ENCODE measurements around the gene WIPF2.

The WIPF2 gene

GRCh38 chr17:40312131-40312731 lies 93.1 kb downstream of the WIPF2 start:
- Histone ChIP-seq H3K4me2 (ENCODE audit: insufficient read depth, low read length) (no peak overlapping the region), H3K9ac (ENCODE audit: low read depth, low read length) (no peak overlapping the region), H3K36me3 (ENCODE audit: insufficient read depth, low read length) (no peaks in the 10 kb centered on the region), H3K9me3 (ENCODE audit: insufficient read depth, low read length, severe bottlenecking) (no peaks in the 10 kb centered on the region), H2AFZ (ENCODE audit: low read depth, low read length) (no peak overlapping the region), H3K79me2 (ENCODE audit: insufficient read depth, low read length) (no peaks in the 10 kb centered on the region), H3K27ac (ENCODE audit: low read length) (no peak overlapping the region), H3K27me3 (ENCODE audit: insufficient read depth, low read length, poor library complexity) (no peaks in the 10 kb centered on the region), H3K4me1 (ENCODE audit: insufficient read depth, low read length) (peaks cover 9% of the 10 kb centered on the region), H3K4me3 (ENCODE audit: low read depth in 1 of 2, low read length in 2 of 2) (no peak overlapping the region), H4K20me1 (ENCODE audit: insufficient read depth, low read length) (peaks cover 6% of the 10 kb centered on the region; the same call in 1 of the 2 replicates)
- DNase-seq (no peak), ATAC-seq (ENCODE audit: insufficient read depth, low read depth) (no peak)
- no peak for TF ChIP-seq EZH2 (IDR thresholded peaks at IDR 0.05; ENCODE audit: borderline replicate concordance, low read depth, low read length, severe bottlenecking)
- TF ChIP-seq CTCF (IDR thresholded peaks at IDR 0.05; ENCODE audit: borderline replicate concordance, extremely low read depth, low read length, poor library complexity, severe bottlenecking): no peak

GRCh38 chr17:40312893-40313667 lies 94.0 kb downstream of the WIPF2 start:
- Histone ChIP-seq H3K4me3 (ENCODE audit: low read depth in 1 of 2, low read length in 2 of 2) (no peak overlapping the region), H3K79me2 (ENCODE audit: insufficient read depth, low read length) (no peaks in the 10 kb centered on the region), H2AFZ (ENCODE audit: low read depth, low read length) (no peak overlapping the region), H3K27ac (ENCODE audit: low read length) (no peak overlapping the region), H3K9me3 (ENCODE audit: insufficient read depth, low read length, severe bottlenecking) (no peaks in the 10 kb centered on the region), H3K27me3 (ENCODE audit: insufficient read depth, low read length, poor library complexity) (no peaks in the 10 kb centered on the region), H3K4me1 (ENCODE audit: insufficient read depth, low read length) (peaks cover 10% of the 10 kb centered on the region), H4K20me1 (ENCODE audit: insufficient read depth, low read length) (peaks cover 6% of the 10 kb centered on the region; the same call in 1 of the 2 replicates), H3K9ac (ENCODE audit: low read depth, low read length) (no peak overlapping the region), H3K4me2 (ENCODE audit: insufficient read depth, low read length) (no peak overlapping the region), H3K36me3 (ENCODE audit: insufficient read depth, low read length) (no peaks in the 10 kb centered on the region)
- TF ChIP-seq EZH2 (IDR thresholded peaks at IDR 0.05; ENCODE audit: borderline replicate concordance, low read depth, low read length, severe bottlenecking) (no peak), CTCF (IDR thresholded peaks at IDR 0.05; ENCODE audit: borderline replicate concordance, extremely low read depth, low read length, poor library complexity, severe bottlenecking) (no peak)
- ATAC-seq (ENCODE audit: insufficient read depth, low read depth) (no peak), DNase-seq (no peak)

- DNase-seq (no peak), ATAC-seq (ENCODE audit: insufficient read depth, low read depth) (no peak)
- Histone ChIP-seq H2AFZ (ENCODE audit: low read depth, low read length) (no peak overlapping the region), H3K27me3 (ENCODE audit: insufficient read depth, low read length, poor library complexity) (no peaks in the 10 kb centered on the region), H3K79me2 (ENCODE audit: insufficient read depth, low read length) (peaks cover 4% of the 10 kb centered on the region; the same call in 1 of the 2 replicates), H3K4me1 (ENCODE audit: insufficient read depth, low read length) (peaks cover 17% of the 10 kb centered on the region), H3K36me3 (ENCODE audit: insufficient read depth, low read length) (no peaks in the 10 kb centered on the region), H3K4me3 (ENCODE audit: low read depth in 1 of 2, low read length in 2 of 2) (no peak overlapping the region), H4K20me1 (ENCODE audit: insufficient read depth, low read length) (peaks cover 7% of the 10 kb centered on the region; the same call in 1 of the 2 replicates), H3K9me3 (ENCODE audit: insufficient read depth, low read length, severe bottlenecking) (no peaks in the 10 kb centered on the region), H3K27ac (ENCODE audit: low read length) (no peak overlapping the region), H3K4me2 (ENCODE audit: insufficient read depth, low read length) (no peak overlapping the region), H3K9ac (ENCODE audit: low read depth, low read length) (no peak overlapping the region)
- TF ChIP-seq CTCF (IDR thresholded peaks at IDR 0.05; ENCODE audit: borderline replicate concordance, extremely low read depth, low read length, poor library complexity, severe bottlenecking) (no peak), EZH2 (IDR thresholded peaks at IDR 0.05; ENCODE audit: borderline replicate concordance, low read depth, low read length, severe bottlenecking) (no peak)
Measured at GRCh38 chr17:40313668-40314583, 94.8 kb downstream of the WIPF2 start.
